ENCODE data around the gene PLTP.
"Not testable (repeated sequence)": the region's sequence is repeated elsewhere in the genome, so short reads cannot be mapped to it uniquely, and the experiment has no call there.

Gene PLTP

DNA sequence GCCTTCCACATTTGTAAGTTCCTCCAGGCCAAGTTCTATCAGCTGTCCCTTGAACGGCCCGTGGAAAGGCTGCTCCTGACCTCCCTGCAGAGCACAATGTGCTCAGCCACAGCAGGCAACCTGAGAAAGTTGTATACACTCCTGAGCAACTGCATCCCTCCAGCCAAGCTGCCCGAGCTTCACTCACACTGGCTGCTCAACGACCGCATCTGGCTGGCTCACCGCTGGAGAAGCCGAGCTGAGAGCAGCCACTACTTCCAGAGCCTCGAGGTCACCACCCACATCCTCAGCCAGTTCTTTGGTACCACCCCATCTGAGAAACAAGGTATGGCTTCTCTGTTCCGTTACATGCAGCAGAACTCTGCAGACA is 28.9 kb downstream of the PLTP start:
- FAIRE-seq (no peak), DNase-seq (ENCODE audit: insufficient read length, low spot score) (no peak)

DNA sequence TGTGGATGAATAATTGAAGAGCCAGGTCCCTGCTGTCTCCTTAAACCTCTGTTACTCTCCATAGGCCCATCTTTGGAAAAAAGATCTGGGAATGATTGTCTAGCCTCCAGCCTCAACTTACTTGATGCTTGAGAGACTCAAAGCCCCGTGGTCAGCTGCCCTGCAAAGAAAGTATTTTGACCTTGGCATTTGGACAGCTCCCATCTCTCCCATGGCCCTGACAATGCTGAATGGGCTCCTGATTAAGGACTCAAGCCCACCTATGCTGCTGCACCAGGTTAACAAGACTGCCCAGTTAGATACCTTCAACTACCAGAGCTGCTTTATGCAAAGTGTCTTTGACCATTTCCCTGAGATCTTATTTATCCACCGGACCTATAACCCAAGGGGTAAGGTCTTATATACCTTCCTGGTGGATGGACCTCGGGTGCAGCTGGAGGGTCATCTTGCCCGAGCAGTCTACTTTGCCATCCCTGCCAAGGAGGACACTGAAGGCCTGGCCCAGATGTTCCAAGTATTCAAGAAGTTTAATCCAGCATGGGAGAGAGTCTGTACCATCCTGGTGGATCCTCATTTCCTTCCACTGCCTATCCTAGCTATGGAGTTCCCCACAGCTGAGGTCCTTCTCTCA is 29.4 kb downstream of the PLTP start:
- FAIRE-seq (no peak), DNase-seq (ENCODE audit: insufficient read length, low spot score) (no peak)
- no peak for TF ChIP-seq TAF1 (IDR thresholded peaks at IDR 0.05; ENCODE audit: low read depth, low read length)
- no peak for TF ChIP-seq POU2F2 (IDR thresholded peaks at IDR 0.05; ENCODE audit: low read depth, low read length)
- no peak for TF ChIP-seq SPI1 (IDR thresholded peaks at IDR 0.05; ENCODE audit: low read depth, low read length)
- TF ChIP-seq POLR2AphosphoS5 (IDR thresholded peaks at IDR 0.05; ENCODE audit: low read depth, low read length), result no peak
- TF ChIP-seq POLR2A (IDR thresholded peaks at IDR 0.05; ENCODE audit: low read depth, low read length), result no peak

More for the DNA sequence above, 28.9 kb downstream of the PLTP start:
- no peak for TF ChIP-seq PAX5 (IDR thresholded peaks at IDR 0.05; ENCODE audit: insufficient read depth, low read length, severe bottlenecking)
- no peak for TF ChIP-seq POLR2A (IDR thresholded peaks at IDR 0.05; ENCODE audit: low read depth, low read length)
- no peak for TF ChIP-seq TAF1 (IDR thresholded peaks at IDR 0.05; ENCODE audit: low read depth, low read length)
- TF ChIP-seq POU2F2 (IDR thresholded peaks at IDR 0.05; ENCODE audit: low read depth, low read length), result no peak
- TF ChIP-seq SPI1 (IDR thresholded peaks at IDR 0.05; ENCODE audit: low read depth, low read length), result no peak
- TF ChIP-seq POLR2AphosphoS5 (IDR thresholded peaks at IDR 0.05; ENCODE audit: low read depth, low read length), result no peak

GRCh38 chr20:45880988-45881788 is 30.8 kb downstream of the PLTP start, which contains the start of gene ZSWIM1:
Gene ZSWIM1, plus strand, starts transcription at chr20:45881227. Its CDS starts 1,366 bp downstream, at chr20:45882593.
- TF ChIP-seq SPI1 (IDR thresholded peaks at IDR 0.05; ENCODE audit: low read depth, low read length) (no peak), TAF1 (IDR thresholded peaks at IDR 0.05; ENCODE audit: low read depth, low read length) (peak; percentile 98), POU2F2 (IDR thresholded peaks at IDR 0.05; ENCODE audit: low read depth, low read length) (no peak), POLR2A (IDR thresholded peaks at IDR 0.05; ENCODE audit: low read depth, low read length) (peak; percentile 97), PAX5 (IDR thresholded peaks at IDR 0.05; ENCODE audit: insufficient read depth, low read length, severe bottlenecking) (peak; percentile 50), POLR2AphosphoS5 (IDR thresholded peaks at IDR 0.05; ENCODE audit: low read depth, low read length) (peak; percentile 97)
- DNase-seq (ENCODE audit: insufficient read length, low spot score) (peak; percentile 94), FAIRE-seq (peak; percentile 97)

- DNase-seq (ENCODE audit: insufficient read length, low spot score) (no peak), FAIRE-seq (no peak)
- TF ChIP-seq POU2F2 (IDR thresholded peaks at IDR 0.05; ENCODE audit: low read depth, low read length), result no peak
- no peak for TF ChIP-seq POLR2A (IDR thresholded peaks at IDR 0.05; ENCODE audit: low read depth, low read length)
- TF ChIP-seq POLR2AphosphoS5 (IDR thresholded peaks at IDR 0.05; ENCODE audit: low read depth, low read length), result no peak
- TF ChIP-seq SPI1 (IDR thresholded peaks at IDR 0.05; ENCODE audit: low read depth, low read length), result no peak
- no peak for TF ChIP-seq TAF1 (IDR thresholded peaks at IDR 0.05; ENCODE audit: low read depth, low read length)
- TF ChIP-seq PAX5 (IDR thresholded peaks at IDR 0.05; ENCODE audit: insufficient read depth, low read length, severe bottlenecking), result no peak
Measured at GRCh38 chr20:45878076-45878761, 33.7 kb downstream of the PLTP start.

DNA sequence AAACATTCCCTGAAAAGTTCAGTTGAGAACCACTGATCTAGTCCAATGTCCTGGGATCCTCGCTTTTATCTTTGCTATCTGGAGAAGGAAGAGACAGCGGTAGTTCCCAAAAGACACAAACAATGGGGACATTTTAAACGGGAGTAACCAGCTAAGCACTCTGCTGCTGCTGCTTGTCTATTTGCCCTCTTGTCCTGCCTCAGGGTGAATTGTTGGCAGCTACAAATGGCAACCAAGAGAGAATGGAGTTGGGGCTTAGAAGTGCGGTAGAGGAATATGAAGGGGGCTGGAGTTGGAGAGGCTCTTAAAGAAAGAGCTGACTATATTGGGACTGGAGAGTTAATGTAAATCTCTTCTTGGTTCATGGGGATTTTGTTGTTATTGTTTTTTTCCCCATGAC is 37.4 kb downstream of the PLTP start:
- TF ChIP-seq SPI1 (IDR thresholded peaks at IDR 0.05; ENCODE audit: low read depth, low read length) (no peak), POLR2A (IDR thresholded peaks at IDR 0.05; ENCODE audit: low read depth, low read length) (no peak), POLR2AphosphoS5 (IDR thresholded peaks at IDR 0.05; ENCODE audit: low read depth, low read length) (no peak)
- no peak for FAIRE-seq
- DNase-seq (ENCODE audit: insufficient read length, low spot score), result no peak

DNA sequence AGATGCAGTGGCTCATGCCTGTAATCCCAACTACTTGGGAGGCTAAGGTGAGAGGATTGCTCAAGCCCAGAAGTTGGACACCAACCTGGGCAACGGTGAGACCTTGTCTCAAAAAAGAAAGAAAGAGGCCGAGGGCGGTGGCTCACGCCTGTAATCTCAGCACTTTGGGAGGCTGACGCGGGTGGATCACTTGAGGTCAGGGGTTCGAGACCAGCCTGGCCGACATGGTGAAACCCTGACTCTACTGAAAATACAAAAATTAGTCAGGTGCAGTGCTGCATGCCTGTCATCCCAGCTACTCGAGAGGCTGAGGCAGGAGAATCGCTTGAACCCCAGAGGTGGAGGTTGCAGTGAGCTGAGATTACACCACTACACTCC is 37.9 kb downstream of the PLTP start:
- FAIRE-seq, result not testable (repeated sequence)

DNA sequence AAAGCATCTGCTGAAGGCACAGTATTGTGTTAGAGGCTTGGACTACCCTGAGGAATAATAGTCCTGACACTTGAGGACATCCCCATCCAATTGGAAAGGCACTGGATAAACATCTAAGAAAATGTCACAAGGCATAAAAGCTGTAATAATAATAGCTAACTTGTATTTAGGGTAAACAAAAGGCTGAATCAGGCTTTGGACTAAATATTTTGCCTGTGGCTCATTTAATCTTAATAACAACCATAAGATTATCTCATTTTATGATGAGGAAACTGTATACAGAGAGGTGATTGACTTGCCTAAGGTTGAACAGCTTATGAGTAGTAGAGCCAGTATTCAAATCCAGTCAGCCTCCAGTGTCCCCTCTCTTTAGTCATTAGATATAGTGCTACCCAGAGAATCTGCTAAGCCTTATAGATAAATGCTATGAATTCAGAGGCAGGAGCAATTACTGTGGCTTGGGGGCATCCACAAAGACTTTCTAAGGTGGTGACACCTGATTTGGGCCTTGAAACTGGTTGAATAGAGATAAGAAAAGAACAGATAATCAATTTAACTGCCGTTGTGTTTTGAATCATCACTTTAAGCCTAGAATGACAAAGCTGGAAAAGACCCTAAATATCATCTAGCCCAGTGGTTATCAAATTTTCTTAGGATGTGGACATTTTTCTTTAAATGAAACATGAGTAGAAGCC is 38.4 kb downstream of the PLTP start:
- no peak for DNase-seq (ENCODE audit: insufficient read length, low spot score)
- TF ChIP-seq POU2F2 (IDR thresholded peaks at IDR 0.05; ENCODE audit: low read depth, low read length) (no peak), TAF1 (IDR thresholded peaks at IDR 0.05; ENCODE audit: low read depth, low read length) (no peak), POLR2AphosphoS5 (IDR thresholded peaks at IDR 0.05; ENCODE audit: low read depth, low read length) (no peak), SPI1 (IDR thresholded peaks at IDR 0.05; ENCODE audit: low read depth, low read length) (no peak), PAX5 (IDR thresholded peaks at IDR 0.05; ENCODE audit: insufficient read depth, low read length, severe bottlenecking) (no peak), POLR2A (IDR thresholded peaks at IDR 0.05; ENCODE audit: low read depth, low read length) (no peak)
- FAIRE-seq, result no peak

More for the DNA sequence above, 37.9 kb downstream of the PLTP start:
- not testable (repeated sequence) for DNase-seq (ENCODE audit: insufficient read length, low spot score)

- no peak for FAIRE-seq
- TF ChIP-seq POLR2AphosphoS5 (IDR thresholded peaks at IDR 0.05; ENCODE audit: low read depth, low read length), result no peak
- TF ChIP-seq PAX5 (IDR thresholded peaks at IDR 0.05; ENCODE audit: insufficient read depth, low read length, severe bottlenecking), result no peak
- no peak for TF ChIP-seq POU2F2 (IDR thresholded peaks at IDR 0.05; ENCODE audit: low read depth, low read length)
- no peak for TF ChIP-seq SPI1 (IDR thresholded peaks at IDR 0.05; ENCODE audit: low read depth, low read length)
- no peak for DNase-seq (ENCODE audit: insufficient read length, low spot score)
Measured at GRCh38 chr20:45872626-45873025, 39.3 kb downstream of the PLTP start.

DNA sequence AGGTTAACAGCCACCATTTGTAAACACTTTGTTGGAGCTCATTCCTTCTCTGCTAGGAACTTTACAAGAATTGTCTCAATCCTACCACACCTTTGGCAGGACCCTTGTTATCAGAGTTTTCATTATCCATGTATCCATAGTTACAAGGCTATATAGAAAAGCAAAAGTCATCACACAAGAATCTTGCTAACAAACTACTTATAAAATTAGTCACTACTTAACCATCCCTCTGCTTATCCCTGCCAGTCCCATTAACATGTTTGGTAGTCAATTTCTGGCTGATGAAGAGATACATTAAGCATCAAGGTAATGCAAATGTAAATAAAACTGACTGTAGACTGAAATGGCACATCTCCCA is 44.2 kb downstream of the PLTP start:
- no peak for FAIRE-seq
- TF ChIP-seq POLR2A (IDR thresholded peaks at IDR 0.05; ENCODE audit: low read depth, low read length) (no peak), PAX5 (IDR thresholded peaks at IDR 0.05; ENCODE audit: insufficient read depth, low read length, severe bottlenecking) (no peak), POLR2AphosphoS5 (IDR thresholded peaks at IDR 0.05; ENCODE audit: low read depth, low read length) (no peak), SPI1 (IDR thresholded peaks at IDR 0.05; ENCODE audit: low read depth, low read length) (no peak), TAF1 (IDR thresholded peaks at IDR 0.05; ENCODE audit: low read depth, low read length) (no peak), POU2F2 (IDR thresholded peaks at IDR 0.05; ENCODE audit: low read depth, low read length) (no peak)
- DNase-seq (ENCODE audit: insufficient read length, low spot score), result no peak

All from GM12891 (cell line).